WTC11 (cell line): Measurements from ENCODE around the gene CD101.

Experiments
- NR2C2 ChIP-seq: sonication (generic); formaldehyde crosslinking; IDR thresholded peaks from 2 replicates; pipeline ENCODE4 v1.8.0; 2022; ENCODE audit warnings: mild to moderate bottlenecking, missing genetic modification reagents
- TEAD4 ChIP-seq: sonication (generic); formaldehyde crosslinking; IDR thresholded peaks from 2 replicates; pipeline ENCODE4 v1.8.0; 2022; ENCODE audit warnings: mild to moderate bottlenecking, missing genetic modification reagents
- TF ChIP-seq, protein P1 (sequence below): fragments of 200-600 bp; IDR thresholded peaks from 2 replicates; pipeline ENCODE4 v1.8.0; 2022; ENCODE audit warnings: antibody characterized with exemption
- TF ChIP-seq, protein P2 (sequence below): sonication (generic); formaldehyde crosslinking; IDR thresholded peaks from 2 replicates; pipeline ENCODE4 v1.8.0; 2023; ENCODE audit warnings: mild to moderate bottlenecking, missing genetic modification reagents

DNA sequence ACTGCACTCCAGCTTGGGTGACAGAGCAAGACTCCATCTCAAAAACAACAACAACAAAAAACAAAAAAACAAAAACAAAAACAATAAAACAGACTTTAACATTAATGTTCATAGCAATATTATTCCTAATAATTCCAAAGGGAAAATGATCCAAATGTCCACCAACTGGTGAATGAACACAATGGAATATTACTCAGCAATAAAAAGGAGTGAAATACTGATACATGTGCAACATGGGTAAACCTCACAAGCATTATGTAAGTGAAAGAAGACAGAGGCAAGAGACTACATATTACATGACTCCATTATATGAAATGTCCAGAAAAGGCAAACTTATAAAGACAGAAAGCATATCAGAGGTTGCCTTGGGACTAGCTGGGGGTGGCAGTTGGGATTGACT is 52.5 kb downstream of the CD101 start:
- TF ChIP-seq, protein P1, sequence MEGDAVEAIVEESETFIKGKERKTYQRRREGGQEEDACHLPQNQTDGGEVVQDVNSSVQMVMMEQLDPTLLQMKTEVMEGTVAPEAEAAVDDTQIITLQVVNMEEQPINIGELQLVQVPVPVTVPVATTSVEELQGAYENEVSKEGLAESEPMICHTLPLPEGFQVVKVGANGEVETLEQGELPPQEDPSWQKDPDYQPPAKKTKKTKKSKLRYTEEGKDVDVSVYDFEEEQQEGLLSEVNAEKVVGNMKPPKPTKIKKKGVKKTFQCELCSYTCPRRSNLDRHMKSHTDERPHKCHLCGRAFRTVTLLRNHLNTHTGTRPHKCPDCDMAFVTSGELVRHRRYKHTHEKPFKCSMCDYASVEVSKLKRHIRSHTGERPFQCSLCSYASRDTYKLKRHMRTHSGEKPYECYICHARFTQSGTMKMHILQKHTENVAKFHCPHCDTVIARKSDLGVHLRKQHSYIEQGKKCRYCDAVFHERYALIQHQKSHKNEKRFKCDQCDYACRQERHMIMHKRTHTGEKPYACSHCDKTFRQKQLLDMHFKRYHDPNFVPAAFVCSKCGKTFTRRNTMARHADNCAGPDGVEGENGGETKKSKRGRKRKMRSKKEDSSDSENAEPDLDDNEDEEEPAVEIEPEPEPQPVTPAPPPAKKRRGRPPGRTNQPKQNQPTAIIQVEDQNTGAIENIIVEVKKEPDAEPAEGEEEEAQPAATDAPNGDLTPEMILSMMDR: no peak
- TF ChIP-seq NR2C2 (CRISPR knock-in tag) (no peak), TEAD4 (no peak)
- TF ChIP-seq, protein P2, sequence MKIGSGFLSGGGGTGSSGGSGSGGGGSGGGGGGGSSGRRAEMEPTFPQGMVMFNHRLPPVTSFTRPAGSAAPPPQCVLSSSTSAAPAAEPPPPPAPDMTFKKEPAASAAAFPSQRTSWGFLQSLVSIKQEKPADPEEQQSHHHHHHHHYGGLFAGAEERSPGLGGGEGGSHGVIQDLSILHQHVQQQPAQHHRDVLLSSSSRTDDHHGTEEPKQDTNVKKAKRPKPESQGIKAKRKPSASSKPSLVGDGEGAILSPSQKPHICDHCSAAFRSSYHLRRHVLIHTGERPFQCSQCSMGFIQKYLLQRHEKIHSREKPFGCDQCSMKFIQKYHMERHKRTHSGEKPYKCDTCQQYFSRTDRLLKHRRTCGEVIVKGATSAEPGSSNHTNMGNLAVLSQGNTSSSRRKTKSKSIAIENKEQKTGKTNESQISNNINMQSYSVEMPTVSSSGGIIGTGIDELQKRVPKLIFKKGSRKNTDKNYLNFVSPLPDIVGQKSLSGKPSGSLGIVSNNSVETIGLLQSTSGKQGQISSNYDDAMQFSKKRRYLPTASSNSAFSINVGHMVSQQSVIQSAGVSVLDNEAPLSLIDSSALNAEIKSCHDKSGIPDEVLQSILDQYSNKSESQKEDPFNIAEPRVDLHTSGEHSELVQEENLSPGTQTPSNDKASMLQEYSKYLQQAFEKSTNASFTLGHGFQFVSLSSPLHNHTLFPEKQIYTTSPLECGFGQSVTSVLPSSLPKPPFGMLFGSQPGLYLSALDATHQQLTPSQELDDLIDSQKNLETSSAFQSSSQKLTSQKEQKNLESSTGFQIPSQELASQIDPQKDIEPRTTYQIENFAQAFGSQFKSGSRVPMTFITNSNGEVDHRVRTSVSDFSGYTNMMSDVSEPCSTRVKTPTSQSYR (CRISPR knock-in tag): no peak
